Activated naive CD4-positive, alpha-beta T cell treated with anti-CD3 and anti-CD28 coated beads, Interleukin-2, amount 10 ng/mL, durations not matched to agents 7 days and 5 days (primary cell): ENCODE results near the gene LEMD2.
"Not testable (repeated sequence)": the region's sequence is repeated elsewhere in the genome, so short reads cannot be mapped to it uniquely, and the experiment has no call there.

Experiments used
- CTCF ChIA-PET: fragments of 350-600 bp; sonication (Branson Sonifier 250); formaldehyde crosslinking; loops from one replicate; lab custom pipeline; 2021; ENCODE audit warnings: antibody characterized with exemption; lab: Charles Lee
- DNase-seq: peaks from one replicate; pipeline ENCODE4 v3.0.0-alpha.2; 2020
- H3K27ac Mint-ChIP-seq: one replicate; pipeline ENCODE4 v1.8.0; 2021; ENCODE audit warnings: mild to moderate bottlenecking, moderate library complexity, mixed read lengths
- H3K27me3 Mint-ChIP-seq: one replicate; pipeline ENCODE4 v1.8.0; 2021; ENCODE audit warnings: mild to moderate bottlenecking, mixed read lengths
- H3K36me3 Mint-ChIP-seq: one replicate; pipeline ENCODE4 v1.8.0; 2021; ENCODE audit warnings: mixed read lengths
- H3K4me1 Mint-ChIP-seq: one replicate; pipeline ENCODE4 v1.8.0; 2021; ENCODE audit warnings: mixed read lengths
- H3K4me3 Mint-ChIP-seq: one replicate; pipeline ENCODE4 v1.8.0; 2021; ENCODE audit warnings: mild to moderate bottlenecking, moderate library complexity, mixed read lengths
- H3K9me3 Mint-ChIP-seq: one replicate; pipeline ENCODE4 v1.8.0; 2021; ENCODE audit warnings: mixed read lengths

LEMD2 gene

DNA sequence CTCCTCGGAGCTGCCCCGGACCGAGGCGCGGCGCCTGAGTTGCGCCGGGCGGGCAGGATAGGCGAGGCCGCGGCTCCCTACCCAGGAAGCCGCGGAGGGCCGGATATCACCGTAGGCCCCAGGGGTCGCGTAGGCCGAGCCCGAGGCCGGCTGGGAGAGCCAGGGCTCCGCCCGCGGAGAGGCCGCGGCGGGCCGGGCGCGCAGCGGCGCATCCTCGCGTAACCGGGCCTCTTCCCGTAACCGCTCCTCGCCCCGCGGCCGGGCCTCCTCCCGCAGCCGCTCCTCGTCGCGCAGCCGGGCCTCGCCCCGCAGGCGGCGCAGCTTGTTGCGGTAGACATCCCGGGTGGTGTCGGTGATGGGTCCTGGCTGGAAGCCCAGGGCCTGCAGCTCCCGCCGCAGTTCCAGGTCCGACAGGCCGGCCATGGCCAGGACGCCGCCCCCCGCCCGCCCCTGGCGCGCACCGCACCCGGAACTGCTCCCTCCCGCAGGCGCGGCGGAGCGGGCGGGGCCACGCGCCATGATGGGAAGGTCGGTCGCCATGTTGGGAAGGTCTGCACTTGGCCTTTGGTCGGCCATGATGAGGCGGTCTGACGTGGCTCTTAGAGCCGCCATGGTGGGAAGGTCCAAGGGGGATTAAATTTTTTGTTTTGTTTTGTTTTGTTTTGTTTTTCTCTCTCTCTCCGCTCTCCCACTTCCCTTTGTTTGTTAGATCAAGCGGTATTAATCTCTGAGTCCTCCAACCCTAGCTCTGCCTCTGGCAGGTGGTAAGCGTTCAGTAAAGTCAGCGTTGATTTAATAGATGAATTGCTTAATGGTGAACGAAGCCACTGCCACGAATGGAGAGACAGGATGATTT is at the start of gene LEMD2:
TSS of gene LEMD2 (minus strand) at position 437 of the 856 bp plus-strand sequence. CDS start at position 423, 14 bp downstream.
- DNase-seq: peak; percentile 93
- Mint-ChIP-seq H3K27ac (peak within 1 kb of the TSS; percentile 94), H3K4me3 (peak within 1 kb of the TSS; percentile 87), H3K4me1 (peaks cover 49% of the 10 kb centered on the region), H3K9me3 (no peaks in the 10 kb centered on the region), H3K36me3 (peaks cover 30% of the 10 kb centered on the region), H3K27me3 (peaks cover 19% of the 10 kb centered on the region)
- CTCF ChIA-PET: interaction anchor here (1.2 kb wide), 1 partner anchor 19 kb away, joined by 4 read pairs; no protein-coding TSS in a partner anchor

DNA sequence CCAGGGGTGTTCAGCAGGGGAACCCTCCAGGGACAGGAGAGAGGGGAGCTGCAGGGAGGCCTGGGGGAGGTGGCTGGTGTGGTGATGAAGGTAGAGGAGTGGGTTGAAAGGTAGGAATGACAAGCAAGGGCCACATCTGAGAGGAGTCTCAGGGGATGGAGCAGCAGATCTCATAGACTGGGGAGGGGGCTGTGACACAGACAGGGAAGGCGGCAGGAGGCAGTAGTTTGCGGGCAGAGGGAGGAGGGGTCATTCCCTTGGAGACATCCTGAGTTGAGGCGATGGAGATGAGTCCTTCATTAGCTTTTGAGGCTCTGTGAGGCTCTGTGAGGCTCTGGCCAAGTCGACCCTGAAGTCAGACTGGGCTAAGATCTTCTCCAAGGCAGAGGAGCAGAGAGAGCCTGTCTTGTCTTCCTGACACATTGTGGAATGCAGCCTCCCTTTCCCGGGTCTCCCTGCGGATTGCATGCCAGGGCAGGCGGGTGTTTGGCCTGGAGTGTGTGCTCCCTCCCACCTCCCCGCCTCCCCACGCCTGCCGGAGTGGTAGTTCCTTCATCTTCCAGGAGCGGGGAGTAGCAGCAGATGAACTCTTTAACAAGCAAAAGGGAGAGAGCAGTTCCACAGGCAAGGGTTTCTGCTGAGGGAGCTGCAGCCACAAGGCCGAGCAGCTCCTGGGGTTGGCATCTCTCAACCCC is 49.2 kb upstream of the LEMD2 start:
- Mint-ChIP-seq H3K4me1 (peaks cover 15% of the 10 kb centered on the region), H3K9me3 (no peaks in the 10 kb centered on the region), H3K4me3 (no peak overlapping the region), H3K27me3 (peaks cover 50% of the 10 kb centered on the region), H3K36me3 (no peaks in the 10 kb centered on the region), H3K27ac (no peak overlapping the region)
- CTCF ChIA-PET: interaction anchor here (1.6 kb wide), 1 partner anchor 51 kb away, joined by 3 read pairs; no protein-coding TSS in a partner anchor
- no peak for DNase-seq

DNA sequence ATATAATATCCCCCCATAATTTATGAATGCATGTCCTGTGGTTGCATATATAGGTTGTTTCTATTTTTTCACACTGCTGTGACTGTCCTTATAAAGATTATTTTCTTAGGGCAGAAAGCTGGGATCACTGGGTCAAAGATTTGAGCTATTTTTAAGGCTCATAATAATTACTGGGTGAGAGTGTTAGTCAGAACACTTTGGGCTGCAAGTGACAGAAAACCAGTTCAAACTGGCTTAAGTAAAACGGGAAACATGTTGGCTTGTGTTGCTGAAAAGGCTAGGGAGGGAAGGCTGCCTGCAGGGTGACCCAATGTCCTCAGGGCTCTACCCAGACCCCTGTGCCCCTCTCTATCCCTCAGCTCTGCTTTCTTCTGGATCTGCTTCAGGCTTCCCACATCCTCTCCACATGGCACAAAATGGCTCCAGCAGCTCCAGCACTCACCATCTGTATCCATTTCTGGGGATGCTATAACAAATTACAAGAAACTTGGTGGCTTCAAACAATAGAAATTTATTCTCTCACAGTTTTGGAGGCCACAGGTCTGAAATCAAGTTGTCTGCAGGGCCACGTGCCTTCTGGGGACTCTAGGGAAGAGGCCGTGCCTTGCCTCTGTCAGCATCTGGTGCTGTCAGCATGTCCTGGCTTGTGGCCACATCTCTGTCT is 48.0 kb upstream of the LEMD2 start:
- Mint-ChIP-seq H3K4me3 (no peak overlapping the region), H3K36me3 (no peaks in the 10 kb centered on the region), H3K9me3 (no peaks in the 10 kb centered on the region), H3K4me1 (peaks cover 15% of the 10 kb centered on the region), H3K27me3 (peaks cover 46% of the 10 kb centered on the region), H3K27ac (no peak overlapping the region)
- DNase-seq: no peak
- CTCF ChIA-PET: interaction anchor here (1.7 kb wide), 1 partner anchor 65 kb away, joined by 4 read pairs; no protein-coding TSS in a partner anchor

DNA sequence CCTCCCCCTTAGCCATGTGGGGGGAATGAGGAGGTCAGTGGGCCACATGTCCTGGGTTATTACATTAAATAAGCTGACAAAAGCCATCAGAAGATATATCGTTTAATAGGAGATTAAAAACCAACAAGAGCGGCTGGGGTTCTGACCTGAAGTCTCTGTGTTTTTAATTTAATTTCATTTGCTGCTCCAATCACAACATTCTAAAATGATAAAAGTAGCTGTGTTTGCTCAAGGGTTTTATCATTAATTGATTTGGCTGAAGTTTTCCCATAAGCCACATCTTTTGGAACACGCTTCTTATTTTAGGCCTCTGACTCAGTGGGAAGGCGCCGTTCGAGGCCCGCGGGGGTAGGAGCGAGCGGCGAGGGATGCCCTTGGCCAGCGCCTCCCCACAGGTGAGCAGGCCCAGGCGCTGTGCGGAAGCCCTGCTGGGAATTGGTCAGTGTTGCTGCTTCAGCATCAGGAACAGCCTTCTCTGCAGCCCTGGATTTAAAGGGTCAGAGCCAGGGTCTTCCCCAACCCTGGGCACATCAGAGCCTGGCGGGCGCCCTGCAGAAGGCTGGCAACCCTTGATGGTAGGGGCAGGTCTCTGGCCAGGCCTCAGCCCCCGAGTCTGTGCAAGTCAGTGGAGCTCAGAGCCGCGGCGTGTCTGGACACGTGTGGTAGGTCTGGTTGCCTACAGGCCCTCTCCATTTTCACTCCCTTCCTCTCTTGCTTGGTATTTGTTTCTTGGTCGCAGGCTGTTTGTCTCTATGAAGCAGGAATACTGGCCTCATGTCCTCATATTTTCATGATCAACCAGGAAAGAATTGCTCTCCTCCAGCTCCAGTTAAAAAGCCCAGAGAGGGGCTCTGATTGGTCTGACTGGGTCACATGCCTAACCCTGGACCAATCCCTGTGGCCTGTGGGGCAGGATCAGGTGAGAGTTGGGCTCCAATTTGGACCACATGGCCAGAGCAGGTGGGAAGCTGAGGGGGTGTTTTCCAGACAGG is 45.8 kb upstream of the LEMD2 start:
- Mint-ChIP-seq H3K36me3 (no peaks in the 10 kb centered on the region), H3K4me3 (no peak overlapping the region), H3K4me1 (peaks cover 5% of the 10 kb centered on the region), H3K27ac (no peak overlapping the region), H3K9me3 (no peaks in the 10 kb centered on the region), H3K27me3 (peaks cover 60% of the 10 kb centered on the region)
- CTCF ChIA-PET: interaction anchor here (1.7 kb wide), 1 partner anchor 64 kb away, joined by 6 read pairs; no protein-coding TSS in a partner anchor
- DNase-seq: no peak

DNA sequence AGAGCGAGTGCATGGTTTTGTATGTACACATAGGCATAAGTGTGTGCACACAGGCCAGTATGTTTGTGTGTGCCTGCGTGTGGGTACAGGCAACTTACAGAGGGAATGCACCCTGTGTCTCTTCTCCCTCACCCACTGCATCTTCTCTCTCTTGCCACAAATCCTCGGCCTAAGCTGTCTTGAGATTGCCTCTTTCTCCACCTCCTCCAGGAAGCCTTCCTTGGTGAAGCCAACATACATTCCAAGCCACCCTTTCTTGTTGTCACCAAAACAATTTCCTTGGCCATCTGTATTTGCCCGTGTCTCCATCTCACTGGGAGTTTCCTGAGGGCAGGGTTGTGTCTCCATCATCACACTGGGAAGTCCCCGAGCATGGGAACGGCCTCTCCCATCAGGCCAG is 44.7 kb upstream of the LEMD2 start:
- Mint-ChIP-seq H3K4me3 (no peak overlapping the region), H3K36me3 (no peaks in the 10 kb centered on the region)

DNA sequence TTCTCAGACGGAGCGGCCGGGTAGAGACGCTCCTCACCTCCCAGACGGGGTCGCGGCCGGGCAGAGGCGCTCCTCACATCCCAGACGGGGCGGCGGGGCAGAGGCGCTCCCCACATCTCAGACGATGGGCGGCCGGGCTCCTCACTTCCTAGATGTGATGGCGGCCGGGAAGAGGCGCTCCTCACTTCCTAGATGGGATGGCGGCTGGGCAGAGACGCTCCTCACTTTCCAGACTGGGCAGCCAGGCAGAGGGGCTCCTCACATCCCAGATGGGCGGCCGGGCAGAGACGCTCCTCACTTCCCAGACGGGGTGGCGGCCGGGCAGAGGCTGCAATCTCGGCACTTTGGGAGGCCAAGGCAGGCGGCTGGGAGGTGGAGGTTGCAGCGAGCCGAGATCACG is 43.9 kb upstream of the LEMD2 start:
- H3K4me1 Mint-ChIP-seq, H3K4me3 Mint-ChIP-seq, H3K36me3 Mint-ChIP-seq, CTCF ChIA-PET, H3K27ac Mint-ChIP-seq, DNase-seq, H3K9me3 Mint-ChIP-seq: not testable (repeated sequence)
- peaks cover 59% of the 10 kb centered on the region for H3K27me3 Mint-ChIP-seq

More for the DNA sequence above, 44.7 kb upstream of the LEMD2 start:
- H3K4me1 Mint-ChIP-seq: no peaks in the 10 kb centered on the region
- H3K27me3 Mint-ChIP-seq: peaks cover 60% of the 10 kb centered on the region
- no peak for DNase-seq
- no peaks in the 10 kb centered on the region for H3K9me3 Mint-ChIP-seq
- no peak overlapping the region for H3K27ac Mint-ChIP-seq
- CTCF ChIA-PET: no interaction called here

DNA sequence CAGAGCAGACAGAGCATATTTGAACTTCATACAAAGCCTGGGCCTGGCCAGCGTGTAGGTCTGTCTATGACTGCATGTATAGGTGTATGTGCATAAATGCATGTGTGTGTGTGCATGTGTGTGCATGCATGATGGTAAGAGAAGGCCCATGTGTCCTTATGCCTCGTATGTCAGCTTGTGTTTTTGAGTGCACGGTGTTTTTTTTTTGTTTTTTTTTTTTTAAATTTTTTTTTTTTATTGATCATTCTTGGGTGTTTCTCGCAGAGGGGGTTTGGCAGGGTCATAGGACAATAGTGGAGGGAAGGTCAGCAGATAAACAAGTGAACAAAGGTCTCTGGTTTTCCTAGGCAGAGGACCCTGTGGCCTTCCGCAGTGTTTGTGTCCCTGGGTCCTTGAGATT is 42.8 kb upstream of the LEMD2 start:
- CTCF ChIA-PET, H3K4me3 Mint-ChIP-seq, H3K9me3 Mint-ChIP-seq, DNase-seq, H3K4me1 Mint-ChIP-seq, H3K36me3 Mint-ChIP-seq, H3K27ac Mint-ChIP-seq: not testable (repeated sequence)
- peaks cover 54% of the 10 kb centered on the region for H3K27me3 Mint-ChIP-seq

DNA sequence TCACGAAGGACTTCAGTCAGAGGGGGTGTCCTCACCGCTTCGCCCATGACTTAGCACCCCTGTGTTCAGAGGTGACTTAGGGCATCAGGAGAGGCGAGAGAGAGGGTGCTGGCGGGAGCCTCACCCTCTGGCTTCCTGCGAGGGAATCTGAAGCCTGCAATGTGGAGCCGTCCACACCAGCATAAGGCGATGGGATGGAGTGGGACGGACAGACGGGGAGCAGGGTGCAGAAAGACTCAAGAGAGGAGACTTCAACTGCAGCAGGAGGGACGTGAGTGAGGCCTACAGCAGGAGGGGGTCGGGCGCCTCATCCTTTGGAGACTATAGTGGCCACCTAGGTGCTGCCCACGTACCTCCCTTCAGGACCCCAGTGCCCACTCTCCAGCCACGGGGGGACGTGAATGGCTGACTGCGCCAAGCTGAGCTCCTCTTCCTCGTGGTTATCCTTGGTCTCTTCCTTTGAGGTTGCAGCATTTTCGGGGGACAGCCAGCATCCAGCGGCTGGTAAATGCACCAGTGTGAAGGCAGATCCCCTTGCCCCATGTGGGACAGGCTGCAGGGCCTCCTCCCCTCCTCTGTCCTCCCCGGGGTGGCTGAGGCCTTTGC is 41.8 kb upstream of the LEMD2 start:
- no peak overlapping the region for H3K4me3 Mint-ChIP-seq
- H3K4me1 Mint-ChIP-seq: no peaks in the 10 kb centered on the region
- H3K27me3 Mint-ChIP-seq: peaks cover 60% of the 10 kb centered on the region
- CTCF ChIA-PET: interaction anchor here (0.7 kb wide), 1 partner anchor 12 kb away, joined by 3 read pairs; no protein-coding TSS in a partner anchor
- H3K9me3 Mint-ChIP-seq: no peaks in the 10 kb centered on the region
- H3K36me3 Mint-ChIP-seq: no peaks in the 10 kb centered on the region
- H3K27ac Mint-ChIP-seq: no peak overlapping the region
- no peak for DNase-seq

DNA sequence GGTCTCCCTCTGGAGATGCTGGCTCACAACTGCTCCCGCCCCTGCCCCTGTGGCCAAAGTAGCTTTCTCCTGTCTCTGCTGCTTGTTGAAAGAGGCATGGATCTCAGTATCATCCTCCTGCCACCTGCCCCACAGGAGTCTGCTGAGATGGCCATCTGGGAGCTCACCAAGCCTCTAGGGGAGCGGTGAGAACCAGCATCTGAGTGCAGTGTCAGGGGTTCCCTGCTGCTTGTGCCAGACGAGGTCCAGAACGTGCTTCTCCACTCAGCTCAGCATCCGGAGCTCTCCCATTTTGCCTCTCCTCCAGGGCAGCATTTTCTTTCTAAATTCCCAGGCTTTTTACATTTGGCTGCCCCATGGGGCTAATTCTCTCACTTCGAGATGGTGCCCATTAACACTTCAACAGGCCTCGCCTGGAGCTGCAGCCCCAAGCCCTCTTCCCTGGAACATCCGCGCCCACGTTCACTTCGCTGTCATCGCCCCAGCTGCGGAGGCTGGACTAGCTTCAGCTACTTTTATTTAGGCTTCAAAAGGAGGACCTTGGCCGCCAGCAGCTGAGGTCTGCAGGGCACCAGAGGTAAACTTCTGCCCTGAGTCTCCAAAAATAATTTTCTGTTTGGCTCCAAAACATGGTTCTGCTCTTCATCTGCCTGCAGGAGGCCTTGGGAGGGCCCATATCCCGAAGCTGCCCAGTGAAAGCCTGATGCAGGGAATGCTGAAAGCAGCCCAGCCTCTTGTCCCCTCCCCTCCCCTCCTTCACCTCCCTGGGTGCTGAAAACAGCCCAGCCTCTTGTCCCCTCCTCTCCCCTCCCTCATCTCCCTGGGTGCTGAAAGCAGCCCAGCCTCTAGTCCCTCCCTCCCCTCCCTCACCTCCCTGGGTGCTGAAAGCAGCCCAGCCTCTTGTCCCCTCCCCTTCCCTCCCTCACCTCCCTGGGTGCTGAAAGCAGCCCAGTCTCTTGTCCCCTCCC is 40.1 kb upstream of the LEMD2 start:
- CTCF ChIA-PET: no interaction called here
- H3K27ac Mint-ChIP-seq: no peak overlapping the region

DNA sequence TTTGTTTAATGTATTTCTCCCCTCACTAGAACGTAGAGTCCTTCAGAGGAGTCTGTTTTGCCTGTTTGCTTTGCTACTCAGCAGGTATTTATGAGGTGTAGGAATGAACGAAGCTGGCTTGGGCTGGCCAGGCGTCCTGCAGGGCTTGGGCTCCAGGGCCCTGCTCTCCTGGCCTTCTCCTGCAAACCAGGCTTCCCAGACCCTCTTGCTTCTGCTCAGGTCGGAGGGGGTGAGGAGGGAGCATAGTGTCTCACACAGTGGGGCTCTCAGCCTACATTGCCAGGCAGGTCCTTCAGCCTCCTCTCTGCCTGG is 39.5 kb upstream of the LEMD2 start:
- Mint-ChIP-seq H3K4me1 (no peaks in the 10 kb centered on the region), H3K9me3 (no peaks in the 10 kb centered on the region), H3K27me3 (peaks cover 58% of the 10 kb centered on the region), H3K36me3 (no peaks in the 10 kb centered on the region), H3K27ac (no peak overlapping the region), H3K4me3 (no peak overlapping the region)
- CTCF ChIA-PET: no interaction called here
- no peak for DNase-seq

More for the DNA sequence above, 40.1 kb upstream of the LEMD2 start:
- no peak for DNase-seq
- H3K36me3 Mint-ChIP-seq: no peaks in the 10 kb centered on the region
- no peaks in the 10 kb centered on the region for H3K9me3 Mint-ChIP-seq
- H3K4me1 Mint-ChIP-seq: no peaks in the 10 kb centered on the region
- no peak overlapping the region for H3K4me3 Mint-ChIP-seq
- peaks cover 52% of the 10 kb centered on the region for H3K27me3 Mint-ChIP-seq

DNA sequence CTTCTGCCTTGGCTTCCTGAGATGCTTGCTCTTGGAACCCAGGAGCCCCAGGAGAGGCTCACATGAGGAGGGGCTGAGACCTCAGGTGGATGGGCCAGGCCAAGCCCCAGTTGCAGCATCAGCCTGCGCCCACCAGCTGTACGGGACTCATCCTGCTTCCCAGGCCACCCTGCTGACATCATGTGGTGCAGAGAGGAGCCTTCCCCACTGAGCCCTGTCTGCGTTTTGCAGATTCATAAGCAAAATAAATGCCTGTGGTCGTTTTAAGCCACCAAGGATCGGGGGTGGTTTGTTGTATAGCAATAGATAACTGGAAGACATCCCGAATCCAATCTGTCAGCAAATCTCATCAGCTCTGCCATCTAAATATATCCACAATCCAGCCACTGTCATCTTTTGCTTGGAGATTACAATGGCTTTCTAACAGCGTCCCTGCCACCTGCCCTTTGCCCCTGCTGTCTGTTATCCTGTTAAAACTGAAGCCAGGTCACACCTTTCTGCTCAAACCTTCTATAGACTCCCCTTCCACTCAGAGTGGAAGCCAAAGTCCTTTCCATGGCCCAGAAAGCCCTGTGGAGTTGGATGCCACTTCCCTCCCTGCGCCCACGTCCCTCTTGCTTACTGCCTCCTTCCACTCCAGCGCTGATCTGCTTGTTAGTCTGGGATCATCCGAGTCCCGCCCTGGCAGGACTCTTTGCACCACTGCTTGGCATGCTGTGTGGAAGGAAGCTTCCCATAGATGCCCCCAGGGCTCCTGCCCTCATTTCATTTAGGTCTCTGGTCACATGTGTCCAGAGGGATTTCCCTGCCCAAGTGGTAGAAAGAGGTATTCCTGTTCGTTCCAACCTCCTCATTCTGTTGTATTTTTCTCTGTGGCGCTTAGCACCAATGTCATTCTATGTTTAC is 38.9 kb upstream of the LEMD2 start:
- no peak for DNase-seq

More for the DNA sequence above, 38.9 kb upstream of the LEMD2 start:
- H3K9me3 Mint-ChIP-seq: no peaks in the 10 kb centered on the region
- H3K27me3 Mint-ChIP-seq: peaks cover 60% of the 10 kb centered on the region
- no peaks in the 10 kb centered on the region for H3K4me1 Mint-ChIP-seq
- CTCF ChIA-PET: no interaction called here
- no peaks in the 10 kb centered on the region for H3K36me3 Mint-ChIP-seq
- H3K27ac Mint-ChIP-seq: no peak overlapping the region
- H3K4me3 Mint-ChIP-seq: no peak overlapping the region
